MG63 (cell line): ENCODE measurements around the gene COMT. TPM values are rescaled to one million over a fixed set of nuclear protein-coding genes. Genes with fewer than 3 reads are reported as not detected.
A peak's percentile ranks its signal among the peaks of the same experiment; 100 is the strongest.

Experiments used
- DNase-seq: peaks from one replicate; pipeline ENCODE4 v3.0.0-alpha.2; 2020
- H3K27me3 ChIP-seq: fragments of 250-450 bp; sonication (Bioruptor Pico); 2 replicates; pipeline ENCODE4 v1.5.1; 2020; ENCODE audit warnings: mild to moderate bottlenecking, moderate library complexity
- H3K36me3 ChIP-seq: fragments of 250-450 bp; sonication (Bioruptor Pico); 2 replicates; pipeline ENCODE4 v1.5.1; 2020; ENCODE audit warnings: mild to moderate bottlenecking, moderate library complexity
- H3K4me3 ChIP-seq: fragments of 250-450 bp; sonication (Bioruptor Pico); 2 replicates; pipeline ENCODE4 v1.5.1; 2020; ENCODE audit warnings: mild to moderate bottlenecking, moderate library complexity
- H3K9me3 ChIP-seq: fragments of 250-450 bp; sonication (Bioruptor Pico); 2 replicates; pipeline ENCODE4 v1.5.1; 2020; ENCODE audit warnings: mild to moderate bottlenecking, moderate library complexity
- total RNA-seq: library from RNA; depleted of rRNA; stranded (reverse); fragments of >200 nt; shearing (Covaris generic); gene quantifications from 2 replicates; pipeline ENCODE4 v1.2.3, GENCODE V29; 2014; ENCODE audit warnings: low replicate concordance

Gene COMT
- total RNA-seq, 1 experiment from 2014 or later, result 263 TPM

- H3K36me3 ChIP-seq, result no peaks in the 10 kb centered on the region
- H3K27me3 ChIP-seq, result no peaks in the 10 kb centered on the region
- H3K4me3 ChIP-seq, result no peak overlapping the region
- no peak for DNase-seq
- peaks cover 10% of the 10 kb centered on the region for H3K9me3 ChIP-seq
These were observed 59.6 kb downstream of the COMT start for GRCh38 chr22:20001082-20001638.

GRCh38 chr22:20002128-20002527, 60.6 kb downstream of the COMT start:
- peaks cover 10% of the 10 kb centered on the region for H3K9me3 ChIP-seq
- H3K27me3 ChIP-seq, result no peaks in the 10 kb centered on the region
- no peak overlapping the region for H3K4me3 ChIP-seq
- DNase-seq, result no peak
- no peaks in the 10 kb centered on the region for H3K36me3 ChIP-seq

DNA sequence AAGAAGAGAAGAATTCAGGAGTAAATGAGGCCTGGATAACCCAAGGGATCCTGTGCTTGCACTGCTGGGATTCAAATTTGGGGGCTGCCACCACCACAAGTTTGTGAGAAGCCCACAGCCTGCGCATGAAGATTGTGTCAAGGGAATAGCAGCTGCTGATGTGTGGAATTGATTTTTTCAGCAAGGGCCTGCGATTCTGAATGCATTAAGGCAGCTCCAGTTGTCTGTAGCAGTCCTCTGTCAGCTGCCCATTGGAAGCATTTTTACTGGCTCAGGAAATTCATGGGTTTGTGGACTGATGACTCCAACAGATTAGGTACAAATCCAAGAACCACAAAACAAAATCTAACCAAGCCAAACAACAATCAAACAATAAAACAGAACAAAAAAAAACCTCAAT, 61.1 kb downstream of the COMT start:
- Histone ChIP-seq H3K4me3 (no peak overlapping the region), H3K9me3 (peaks cover 10% of the 10 kb centered on the region), H3K27me3 (no peaks in the 10 kb centered on the region), H3K36me3 (no peaks in the 10 kb centered on the region)
- DNase-seq, result no peak

DNA sequence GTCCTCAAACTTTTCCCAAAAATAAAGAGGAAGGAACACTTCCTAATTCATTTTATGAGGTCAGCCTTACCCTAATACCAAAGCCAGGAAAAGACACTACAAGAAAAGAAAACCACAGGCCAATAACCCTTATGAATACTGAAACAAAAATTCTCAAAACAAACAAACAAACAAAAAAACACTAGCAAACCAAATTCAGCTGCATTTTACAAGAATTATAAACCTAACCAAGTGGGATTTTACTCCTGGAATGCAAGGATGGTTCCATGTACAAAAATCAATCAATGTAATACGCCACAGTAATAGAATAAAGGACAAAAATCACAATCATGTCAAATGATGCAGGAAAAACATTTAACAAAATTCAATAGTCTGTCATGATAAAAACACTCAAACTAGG, 61.7 kb downstream of the COMT start:
- no peaks in the 10 kb centered on the region for H3K27me3 ChIP-seq
- H3K9me3 ChIP-seq, result peaks cover 10% of the 10 kb centered on the region
- H3K36me3 ChIP-seq, result no peaks in the 10 kb centered on the region
- H3K4me3 ChIP-seq, result no peak overlapping the region
- no peak for DNase-seq

DNA sequence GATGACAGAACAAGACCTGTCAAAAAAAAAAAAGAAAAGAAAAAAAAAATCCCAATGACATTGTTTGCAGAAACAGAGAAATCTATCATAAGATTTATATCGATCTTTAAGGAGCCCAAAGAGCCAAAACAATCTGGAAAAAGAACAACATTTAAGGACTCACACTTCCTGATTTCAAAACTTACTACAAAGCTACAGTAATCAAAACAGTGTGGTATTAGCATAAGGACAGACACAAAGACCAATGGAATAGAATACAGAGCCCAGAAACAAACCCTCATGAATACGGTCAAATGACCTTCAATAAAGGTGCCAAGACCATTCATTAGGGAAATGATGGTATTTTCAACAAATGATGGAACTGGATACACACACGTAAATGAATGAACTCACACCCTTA, 62.9 kb downstream of the COMT start:
- no peak for DNase-seq
- Histone ChIP-seq H3K27me3 (no peaks in the 10 kb centered on the region), H3K36me3 (no peaks in the 10 kb centered on the region), H3K9me3 (peaks cover 10% of the 10 kb centered on the region), H3K4me3 (no peak overlapping the region)

DNA sequence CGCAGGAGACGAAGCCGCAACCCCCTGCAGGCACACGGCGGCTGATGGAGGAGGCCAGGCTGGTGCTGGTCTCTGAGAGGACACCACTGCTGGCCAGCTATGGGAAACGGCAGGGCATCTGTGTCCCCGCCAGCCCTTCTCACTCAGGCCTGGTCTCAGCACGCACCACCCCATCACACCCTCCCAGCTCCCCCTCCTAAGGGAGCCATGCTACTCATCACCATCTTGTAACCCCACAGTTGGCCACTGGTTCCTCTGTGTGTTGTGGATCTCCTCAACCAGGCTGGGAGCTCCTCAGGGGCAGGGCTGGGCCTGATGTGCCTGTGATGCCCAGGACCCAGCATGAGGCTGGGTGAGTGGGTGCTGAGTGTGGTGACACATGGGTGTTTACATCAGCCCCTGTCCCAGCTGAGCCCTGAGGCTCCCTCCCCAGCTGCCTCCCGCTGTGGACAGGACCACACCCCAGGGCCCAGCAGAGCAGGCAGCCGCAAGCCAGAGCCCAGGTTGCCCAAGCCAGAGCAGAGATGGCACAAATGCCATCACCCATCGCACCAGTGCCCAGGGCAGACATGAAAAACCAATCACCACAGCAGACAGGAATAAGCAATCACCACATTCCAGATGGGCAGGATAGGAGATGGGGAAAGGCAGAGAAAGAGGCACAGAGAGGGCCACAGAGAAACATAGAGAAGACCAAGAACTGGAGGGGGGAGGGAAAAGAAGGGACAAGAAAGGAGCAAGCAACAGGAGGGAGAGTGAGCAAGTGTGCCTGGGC, 66.8 kb downstream of the COMT start:
- Histone ChIP-seq H3K36me3 (no peaks in the 10 kb centered on the region), H3K27me3 (no peaks in the 10 kb centered on the region), H3K9me3 (peaks cover 6% of the 10 kb centered on the region), H3K4me3 (no peak overlapping the region)
- DNase-seq, result peak; percentile 56

DNA sequence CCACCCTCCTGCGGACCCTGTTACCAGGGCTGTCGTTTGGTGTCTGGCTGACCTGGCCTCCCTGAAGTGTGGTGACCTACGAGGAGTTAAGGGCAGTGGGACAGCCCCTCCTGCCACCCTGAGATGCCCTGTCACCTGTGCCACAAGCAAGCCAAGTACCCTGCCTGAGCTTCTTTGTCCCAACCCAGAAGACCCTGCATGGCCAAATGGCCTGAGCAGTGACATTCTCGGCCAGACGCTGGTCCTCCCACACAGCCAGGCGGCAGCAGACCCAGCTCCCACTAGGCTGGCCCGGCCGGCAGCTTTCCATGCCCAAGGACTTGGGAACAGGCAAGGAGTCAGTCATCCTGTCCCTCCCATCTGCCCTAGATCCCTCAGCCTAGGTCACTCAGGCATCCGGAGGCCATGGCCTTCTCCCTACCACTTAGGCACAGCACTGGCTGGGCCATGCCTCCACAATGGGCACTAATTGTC, 67.5 kb downstream of the COMT start:
- H3K4me3 ChIP-seq, result no peak overlapping the region
- H3K27me3 ChIP-seq, result no peaks in the 10 kb centered on the region
- no peak for DNase-seq
- no peaks in the 10 kb centered on the region for H3K36me3 ChIP-seq
- H3K9me3 ChIP-seq, result peaks cover 2% of the 10 kb centered on the region; the same call in 1 of the 2 replicates

DNA sequence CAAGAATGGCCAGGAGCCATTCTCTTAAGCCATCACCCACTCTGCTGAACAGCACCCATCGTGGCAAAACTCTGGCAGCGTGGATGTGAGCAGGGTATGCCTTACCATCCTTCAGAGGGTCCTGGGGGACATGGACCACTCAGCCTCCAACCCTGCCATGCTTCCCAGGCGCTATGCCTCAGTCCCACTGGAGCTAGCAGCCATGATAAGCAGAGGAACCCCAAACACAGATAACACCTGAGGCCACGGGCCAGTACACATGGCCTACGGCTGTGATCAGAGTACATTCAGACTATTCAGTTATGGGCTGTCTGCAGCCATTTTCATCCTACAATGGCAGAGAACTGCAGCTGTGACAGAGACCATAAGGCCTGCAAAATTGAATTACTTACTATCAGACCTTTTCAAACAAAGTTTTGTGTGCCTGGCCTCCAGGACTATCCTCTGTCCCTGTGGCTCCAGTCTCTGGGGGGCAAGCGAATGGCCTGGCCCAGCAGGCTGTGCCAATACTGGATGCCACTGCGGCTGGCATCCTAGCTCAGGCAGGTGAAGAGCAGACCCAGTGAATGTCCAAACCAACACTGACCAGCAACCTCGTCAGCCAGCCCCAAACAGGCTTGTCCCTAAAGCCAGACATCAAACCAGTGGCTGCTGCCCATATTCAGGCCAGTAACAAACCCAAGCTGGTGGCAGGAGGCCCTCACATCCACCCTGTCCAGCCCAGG, 68.2 kb downstream of the COMT start:
- no peak for DNase-seq
- no peaks in the 10 kb centered on the region for H3K36me3 ChIP-seq

DNA sequence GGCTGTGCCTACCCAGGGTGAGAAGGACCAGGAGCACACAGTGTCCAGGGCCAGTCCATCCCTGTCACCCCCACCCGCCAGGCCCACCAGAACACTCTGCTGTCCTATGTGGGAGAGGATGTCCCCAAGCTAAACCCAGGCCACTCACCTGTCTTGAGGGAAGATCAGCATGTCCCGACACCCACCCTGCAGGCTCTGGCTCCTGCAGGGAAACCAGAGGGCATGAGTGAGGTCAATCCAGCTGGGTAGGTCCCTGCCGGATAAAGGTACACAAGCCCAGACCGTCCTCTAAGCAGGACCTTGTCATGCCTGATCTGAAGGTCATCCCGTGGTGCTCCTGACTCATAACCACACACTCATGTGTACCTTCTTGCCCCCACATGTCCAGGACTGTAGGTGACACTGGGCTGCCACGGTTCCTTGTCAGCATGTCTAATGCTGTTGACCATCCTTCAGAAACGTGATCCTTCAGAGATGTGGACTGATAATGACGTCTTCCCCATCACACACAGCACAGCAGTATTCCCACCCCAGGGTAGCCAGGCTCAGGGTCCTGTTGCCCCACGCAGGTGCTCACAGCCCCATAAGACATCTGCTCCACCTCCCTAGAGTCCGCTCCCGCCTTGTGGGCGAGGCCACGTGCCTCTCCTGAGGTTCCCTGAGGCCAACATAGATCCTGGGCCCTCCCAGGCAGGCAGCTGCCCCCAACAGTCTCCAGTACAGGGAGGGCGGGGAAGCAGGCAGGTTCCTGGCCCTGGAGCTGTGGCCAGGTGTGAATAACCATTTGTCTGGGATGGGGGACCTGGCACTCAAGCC, 68.9 kb downstream of the COMT start:
- no peaks in the 10 kb centered on the region for H3K27me3 ChIP-seq
- H3K4me3 ChIP-seq, result no peak overlapping the region
- H3K9me3 ChIP-seq, result no peaks in the 10 kb centered on the region
- no peaks in the 10 kb centered on the region for H3K36me3 ChIP-seq
- DNase-seq, result no peak

More for the DNA sequence above, 68.2 kb downstream of the COMT start:
- H3K9me3 ChIP-seq, result no peaks in the 10 kb centered on the region
- H3K4me3 ChIP-seq, result no peak overlapping the region
- no peaks in the 10 kb centered on the region for H3K27me3 ChIP-seq

GRCh38 chr22:20011123-20011992, 69.8 kb downstream of the COMT start:
- no peak for DNase-seq
- H3K4me3 ChIP-seq, result no peak overlapping the region
- no peaks in the 10 kb centered on the region for H3K36me3 ChIP-seq
- no peaks in the 10 kb centered on the region for H3K9me3 ChIP-seq
- no peaks in the 10 kb centered on the region for H3K27me3 ChIP-seq

DNA sequence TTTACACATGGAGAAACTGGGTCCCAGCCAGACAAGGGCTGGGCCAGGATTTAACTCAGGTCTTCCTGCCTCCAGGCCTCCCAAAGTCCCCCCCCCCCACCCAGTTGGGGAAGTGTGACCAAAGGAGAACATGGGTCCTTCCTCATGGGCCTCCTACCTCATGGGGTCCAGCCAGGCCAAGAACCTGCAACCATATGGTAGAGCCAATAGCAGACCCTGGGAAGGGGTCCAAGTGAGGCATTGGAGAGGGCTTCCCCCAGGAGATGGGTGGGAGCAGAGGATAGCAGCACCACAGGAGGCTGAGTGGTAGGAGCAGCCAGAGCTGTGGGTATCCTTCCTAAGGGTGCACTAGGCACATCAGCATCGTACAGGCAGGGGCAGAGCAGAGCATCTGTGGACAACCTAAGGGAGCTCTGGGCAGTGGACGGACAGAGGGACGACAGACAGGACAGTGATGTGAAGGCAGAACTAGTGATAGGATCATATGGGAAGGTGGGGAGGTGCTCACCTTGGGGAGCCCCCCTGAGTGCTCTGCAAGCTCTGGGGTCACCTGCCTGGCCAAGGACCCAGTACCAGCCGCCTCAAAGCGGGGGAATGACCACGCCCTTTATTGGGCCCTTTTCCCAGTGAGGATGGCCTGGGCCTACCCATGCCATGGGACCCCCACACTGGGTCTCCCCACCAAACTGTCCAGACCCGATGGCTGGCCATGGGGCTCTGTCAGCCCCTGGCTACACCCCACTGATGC, 70.6 kb downstream of the COMT start:
- Histone ChIP-seq H3K36me3 (no peaks in the 10 kb centered on the region), H3K27me3 (peaks cover under 1% of the 10 kb centered on the region), H3K4me3 (no peak overlapping the region), H3K9me3 (no peaks in the 10 kb centered on the region)
- DNase-seq, result no peak

DNA sequence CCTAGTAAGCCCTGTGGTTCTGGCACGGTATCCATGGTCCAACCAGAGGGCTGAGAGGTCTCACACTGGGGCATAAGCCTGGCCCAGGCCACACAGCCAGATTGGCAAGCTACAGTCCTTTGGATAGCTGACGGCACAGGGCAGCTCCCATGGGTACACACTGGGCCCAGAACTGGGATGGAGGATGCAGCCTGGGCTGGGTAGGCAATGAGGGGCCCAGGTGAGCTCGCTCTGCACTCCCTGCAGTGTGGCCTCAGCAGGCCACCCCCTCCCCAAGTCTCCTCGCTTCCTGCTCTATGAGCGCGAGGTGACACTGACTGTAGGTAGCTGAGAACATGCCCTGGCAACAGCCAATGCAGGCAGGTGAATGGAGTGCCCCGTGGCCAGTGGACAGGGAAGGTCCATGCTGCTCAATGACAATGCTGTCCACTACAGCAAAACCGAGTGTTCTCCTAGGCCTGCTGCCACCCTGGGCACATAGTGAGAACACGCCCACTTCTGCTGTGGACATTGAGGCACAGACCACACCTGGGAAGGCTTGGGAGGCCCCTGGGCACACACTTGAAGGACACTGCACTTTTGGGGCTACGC, 71.3 kb downstream of the COMT start:
- H3K9me3 ChIP-seq, result no peaks in the 10 kb centered on the region
- no peak for DNase-seq
- no peaks in the 10 kb centered on the region for H3K36me3 ChIP-seq
- peaks cover 7% of the 10 kb centered on the region for H3K27me3 ChIP-seq
- no peak overlapping the region for H3K4me3 ChIP-seq

- no peaks in the 10 kb centered on the region for H3K36me3 ChIP-seq
- no peaks in the 10 kb centered on the region for H3K9me3 ChIP-seq
- no peak overlapping the region for H3K4me3 ChIP-seq
- DNase-seq, result peak; percentile 33
- H3K27me3 ChIP-seq, result peaks cover 7% of the 10 kb centered on the region
These were observed 71.9 kb downstream of the COMT start for GRCh38 chr22:20013382-20013871.

DNA sequence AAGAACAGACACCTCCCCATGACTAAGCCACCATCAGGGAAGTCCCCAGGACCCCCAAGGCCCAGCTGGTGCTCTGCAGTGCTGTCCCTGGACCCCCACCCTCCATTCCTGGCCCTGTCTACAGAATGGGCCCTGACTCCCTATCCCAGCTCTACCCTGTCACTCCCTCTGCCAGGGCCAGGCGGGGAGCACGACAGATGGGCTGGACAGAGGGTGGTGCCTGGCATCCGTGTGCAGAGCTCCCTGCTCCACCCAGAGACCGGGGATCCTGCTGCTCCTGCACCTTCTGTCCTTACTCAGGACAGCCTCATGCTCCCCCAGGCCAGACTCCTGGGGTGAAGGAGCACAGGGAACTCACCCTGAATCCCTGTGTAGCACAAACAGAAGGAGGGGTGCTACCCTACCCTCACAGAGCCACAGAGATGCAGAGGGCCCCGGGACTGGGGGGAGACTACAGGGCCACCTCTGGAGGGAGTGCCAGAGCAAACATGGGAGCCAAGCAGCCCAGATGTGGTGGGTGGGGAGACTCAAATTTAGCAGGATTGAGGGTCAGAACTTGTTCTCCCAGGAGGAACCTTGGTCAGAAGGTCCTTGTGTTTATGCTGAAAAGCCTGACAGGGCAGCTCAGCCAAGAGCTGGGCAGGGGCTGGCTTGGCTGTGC, 73.1 kb downstream of the COMT start:
- peaks cover 7% of the 10 kb centered on the region for H3K27me3 ChIP-seq
- no peak for DNase-seq
- H3K9me3 ChIP-seq, result no peaks in the 10 kb centered on the region
- no peak overlapping the region for H3K4me3 ChIP-seq
- no peaks in the 10 kb centered on the region for H3K36me3 ChIP-seq
